HG03342 (cell line): Measurements from ENCODE around the gene NUDT14.
A peak's percentile ranks its signal among the peaks of the same experiment; 100 is the strongest.

Source experiments
- ATAC-seq: cut with Tn5 transposase; IDR thresholded peaks from one replicate; pipeline ENCODE4 v1.9.1; 2021; ENCODE audit warnings: mild to moderate bottlenecking, moderate library complexity; ENCODE audit not compliant: unreplicated experiment

NUDT14 gene

DNA sequence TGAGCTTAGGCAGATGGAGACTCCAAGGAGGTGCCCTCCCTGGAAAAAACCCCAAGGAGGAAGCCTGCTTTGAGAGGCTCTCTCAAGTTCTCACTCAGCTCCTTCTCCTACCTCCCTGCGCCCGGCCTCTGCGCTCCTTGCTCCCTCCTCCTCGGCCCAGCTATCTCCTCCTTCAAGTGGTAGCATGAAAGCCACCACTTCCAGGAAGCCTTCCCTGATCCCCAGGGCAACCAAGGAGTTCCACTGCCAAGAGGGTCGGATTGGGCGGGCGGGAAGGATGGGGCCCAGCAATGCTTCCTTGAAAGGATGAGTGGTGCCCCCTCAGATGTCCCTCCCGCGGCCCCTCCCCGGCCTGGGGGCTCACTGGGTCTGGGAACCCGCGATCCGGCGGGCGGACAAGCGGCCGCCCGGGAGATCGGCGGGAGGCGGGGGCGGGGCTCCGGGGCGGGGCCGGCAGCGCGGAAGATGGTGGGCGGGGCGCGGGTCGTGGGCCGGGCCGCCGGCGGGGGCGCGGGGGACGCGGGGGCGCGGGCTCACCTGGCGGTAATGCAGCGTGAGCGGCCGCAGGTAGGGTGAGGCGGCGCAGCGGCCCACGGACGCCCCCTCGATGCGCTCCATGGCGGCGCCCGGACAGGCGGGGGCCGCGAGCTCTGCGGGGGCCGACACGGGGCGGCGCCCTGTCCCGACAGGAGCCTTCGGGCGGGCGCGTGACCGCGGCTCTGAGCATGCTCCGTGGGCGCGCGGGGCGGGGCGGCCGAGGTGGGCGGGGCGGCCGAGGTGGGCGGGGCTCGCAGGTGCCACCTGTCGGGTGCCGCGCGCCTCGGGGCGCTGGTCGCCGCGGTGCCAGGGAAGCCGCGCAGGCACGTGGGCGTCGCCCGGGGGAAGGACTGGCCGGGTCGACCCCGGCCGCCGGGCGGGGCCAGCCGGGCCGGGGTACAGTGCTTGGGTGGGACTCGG, at the start of gene NUDT14:
TSS of gene NUDT14 (minus strand) at position 721 of the 957 bp plus-strand sequence. CDS start at position 618, 103 bp downstream.
- peak; percentile 55 for ATAC-seq

DNA sequence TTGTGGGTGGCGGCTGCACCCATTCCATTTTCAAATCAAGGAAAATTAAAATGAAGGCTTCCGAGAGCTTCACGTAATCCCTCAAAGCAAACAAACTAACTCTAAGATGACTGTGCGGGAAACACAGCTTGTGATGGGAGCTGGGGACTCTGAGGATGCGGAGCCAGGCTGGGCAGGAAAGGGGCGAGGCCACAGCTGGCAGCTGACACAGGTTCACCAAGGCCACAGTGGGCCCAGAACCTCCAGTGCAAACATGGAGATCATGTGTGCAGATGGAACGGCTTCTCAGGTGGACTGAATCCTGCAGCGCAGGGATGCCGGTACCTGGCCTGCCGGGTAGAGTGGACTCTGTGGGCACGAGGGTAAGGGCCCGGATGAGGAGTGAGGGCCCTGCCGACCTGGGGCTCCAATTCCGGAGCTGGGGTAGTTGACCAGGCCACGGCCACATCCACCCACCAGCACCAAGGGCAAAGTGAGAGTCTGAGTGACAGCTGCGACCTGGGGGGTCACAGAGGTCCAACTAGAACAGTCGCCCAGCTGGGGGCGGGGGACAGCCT, 48.1 kb upstream of the NUDT14 start:
- no peak for ATAC-seq

GRCh38 chr14:105228562-105228961, 47.5 kb upstream of the NUDT14 start:
- no peak for ATAC-seq

- no peak for ATAC-seq
These were observed 46.2 kb upstream of the NUDT14 start for GRCh38 chr14:105227346-105227745.

GRCh38 chr14:105226198-105226597, 45.1 kb upstream of the NUDT14 start:
- ATAC-seq = no peak

- no peak for ATAC-seq
These were observed 43.9 kb upstream of the NUDT14 start for GRCh38 chr14:105224845-105225570.

DNA sequence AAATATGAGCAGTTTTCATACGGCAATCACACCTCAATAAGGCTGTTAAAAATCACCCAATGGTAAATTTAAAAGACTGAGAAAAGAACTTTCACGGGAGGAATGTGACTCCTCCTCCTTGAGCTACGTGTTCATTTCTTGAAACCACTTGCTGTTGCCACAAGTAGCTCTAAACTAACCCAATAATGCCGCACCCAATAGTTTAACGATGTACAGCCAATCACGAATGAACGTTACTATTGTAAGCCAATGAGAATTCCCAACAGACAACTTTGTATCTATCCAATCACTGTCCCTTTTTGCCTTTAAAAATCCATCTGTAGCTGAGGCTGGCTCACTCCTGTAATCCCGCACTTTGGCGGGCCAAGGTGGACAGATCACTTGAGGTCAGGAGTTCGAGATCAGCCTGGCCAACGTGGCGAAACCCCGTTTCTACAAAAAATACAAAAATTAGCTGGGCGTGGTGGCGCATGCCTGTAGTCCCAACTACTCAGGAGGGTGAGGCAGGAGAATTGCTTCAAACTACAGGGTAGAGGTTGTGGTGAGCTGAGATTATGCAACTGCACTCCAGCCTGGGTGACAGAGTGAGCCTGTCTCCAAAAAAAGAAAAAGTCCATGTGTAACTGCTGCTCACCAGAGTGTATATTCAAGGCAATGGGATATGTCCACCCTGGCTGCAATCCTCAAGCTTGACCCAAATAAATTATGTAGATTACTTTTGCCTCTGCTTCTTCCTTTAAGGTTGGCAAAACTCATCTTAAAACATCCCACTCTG, 42.8 kb upstream of the NUDT14 start:
- no peak for ATAC-seq

- no peak for ATAC-seq
These were observed 42.1 kb upstream of the NUDT14 start for GRCh38 chr14:105223260-105223659.

- ATAC-seq = no peak
These were observed 40.6 kb upstream of the NUDT14 start for GRCh38 chr14:105221598-105222178.

DNA sequence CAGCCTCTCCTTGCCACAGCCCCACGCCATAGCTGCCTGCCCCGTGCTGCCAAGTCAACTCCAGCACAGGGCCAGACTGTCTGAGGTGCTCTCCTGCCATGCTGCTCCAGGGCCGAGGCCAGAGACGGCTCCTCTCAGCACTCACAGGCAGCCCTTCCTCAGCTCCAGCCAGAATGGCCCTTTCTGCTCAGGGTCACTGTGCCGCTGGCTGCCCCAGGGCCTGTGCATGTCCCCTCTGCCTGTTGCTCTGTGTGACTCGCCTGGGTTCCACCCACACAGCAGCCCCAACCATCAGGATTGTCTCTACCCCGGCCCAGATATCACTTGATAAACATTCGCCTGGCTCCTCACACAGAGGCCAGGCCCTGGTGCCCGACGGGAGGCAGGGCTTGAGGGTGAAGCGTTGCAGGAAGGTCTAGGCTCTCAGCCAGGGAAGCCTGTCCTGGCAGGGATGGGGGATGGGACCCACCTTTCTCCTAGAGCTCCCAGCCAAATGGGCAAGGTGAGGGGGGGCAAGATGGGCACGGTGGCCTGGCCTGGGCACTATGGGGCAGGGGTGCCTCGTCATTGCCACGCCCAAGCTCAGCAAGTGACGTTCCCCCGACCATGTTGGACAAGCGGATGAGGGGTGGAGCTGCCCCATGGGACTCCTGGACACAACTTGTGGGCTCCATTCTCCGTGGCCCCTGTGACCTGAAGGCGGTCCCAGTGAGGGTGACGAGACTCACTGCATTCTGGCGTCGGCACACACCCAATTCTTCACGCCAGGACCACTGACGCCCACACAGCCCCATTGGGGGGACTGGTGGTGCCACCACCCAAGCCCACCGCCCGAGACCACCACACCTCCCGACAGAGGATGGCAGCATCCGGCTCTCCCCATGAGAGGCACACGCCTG, 39.8 kb upstream of the NUDT14 start:
- no peak for ATAC-seq

- ATAC-seq = no peak
These were observed 38.6 kb upstream of the NUDT14 start for GRCh38 chr14:105219753-105220152.

GRCh38 chr14:105219043-105219612, 38.0 kb upstream of the NUDT14 start:
- no peak for ATAC-seq

GRCh38 chr14:105218611-105219010, 37.5 kb upstream of the NUDT14 start:
- ATAC-seq = no peak

GRCh38 chr14:105217774-105218173, 36.7 kb upstream of the NUDT14 start:
- no peak for ATAC-seq

DNA sequence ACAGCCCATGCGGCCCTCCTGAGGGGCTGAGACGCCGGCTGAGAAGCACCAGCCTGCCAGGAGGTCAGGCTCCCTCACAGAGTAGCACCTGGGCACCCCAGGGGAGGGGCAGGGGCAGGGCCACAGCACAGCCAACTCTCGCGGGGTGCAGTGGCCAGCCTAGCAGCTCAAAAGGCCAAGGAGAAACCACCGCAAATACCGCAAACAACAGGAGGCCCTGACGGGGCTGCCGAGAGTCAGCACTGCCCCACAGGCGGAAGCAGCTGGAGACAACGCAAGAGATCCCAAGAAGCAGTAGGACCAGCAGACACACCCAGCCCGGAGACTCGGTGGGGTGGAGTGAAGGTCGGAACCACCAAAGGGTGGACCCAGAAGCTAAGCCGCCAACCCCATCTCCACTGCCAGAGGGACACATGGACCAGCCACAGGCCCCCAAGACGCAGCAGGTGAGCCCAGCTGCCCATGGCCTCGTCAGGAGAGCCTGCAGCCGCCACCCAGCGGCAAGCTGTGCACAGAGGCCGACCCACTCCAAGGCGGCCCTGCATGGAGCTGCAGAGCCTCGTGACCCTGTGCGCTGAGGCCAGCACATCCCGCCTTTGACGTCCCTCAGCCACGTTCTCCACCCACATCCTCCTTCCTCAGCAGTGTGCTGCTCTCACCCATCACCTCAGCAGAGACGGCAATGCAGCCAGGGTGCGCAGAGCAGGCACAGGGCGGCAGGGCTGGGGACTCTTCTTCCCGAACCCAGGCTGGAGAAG, 35.6 kb upstream of the NUDT14 start:
- no peak for ATAC-seq

- no peak for ATAC-seq
These were observed 34.5 kb upstream of the NUDT14 start for GRCh38 chr14:105215602-105216001.

GRCh38 chr14:105214324-105214915, 33.3 kb upstream of the NUDT14 start:
- no peak for ATAC-seq

GRCh38 chr14:105213361-105213760, 32.2 kb upstream of the NUDT14 start:
- ATAC-seq = no peak
